ENCODE measurements around the gene AKAP12.

- TF ChIP-seq CTCF (IDR thresholded peaks at IDR 0.05; ENCODE audit: low read depth, low read length, poor library complexity, severe bottlenecking), result no peak
- TF ChIP-seq EZH2phosphoT487 (IDR thresholded peaks at IDR 0.05; ENCODE audit: borderline replicate concordance, low read length), result no peak
Measured at GRCh38 chr6:151310852-151311767, 71.3 kb downstream of the AKAP12 start.

Data from DOHH2 (cell line).